Sigmoid colon (tissue), 7 donors: ENCODE data around the gene ZNF318. TPM values are rescaled to one million over a fixed set of nuclear protein-coding genes. Genes with fewer than 3 reads are reported as not detected.

ENCODE experiments used
- DNase-seq: peaks from one replicate; pipeline ENCODE4 v3.0.0-alpha.2; 2019
- H3K27ac ChIP-seq, 4 donors: fragments of 200-600 bp; sonication (generic); one replicate each; pipeline ENCODE4 v1.5.1; 2016 to 2019; ENCODE audit warnings: mild to moderate bottlenecking in 1 of 4
- H3K27me3 ChIP-seq, 3 donors: fragments of 200-600 bp; sonication (generic); one replicate each; pipeline ENCODE4 v1.5.1; 2019; ENCODE audit warnings: mild to moderate bottlenecking in 1 of 3
- H3K36me3 ChIP-seq, 4 donors: fragments of 200-600 bp; sonication (generic); one replicate each; pipeline ENCODE4 v1.5.1; 2016 to 2019
- H3K4me1 ChIP-seq, 4 donors: fragments of 200-600 bp; sonication (generic); one replicate each; pipeline ENCODE4 v1.5.1; 2017 to 2019
- H3K4me3 ChIP-seq, 4 donors: fragments of 200-600 bp; sonication (generic); one replicate each; pipeline ENCODE4 v1.5.1; 2017 to 2019; ENCODE audit warnings: mild to moderate bottlenecking in 2 of 4, moderate library complexity in 1 of 4
- H3K9me3 ChIP-seq, 4 donors: fragments of 200-600 bp in 3 of 4; sonication (generic) in 3 of 4; one replicate each; pipeline versions ENCODE4 v1.5.1 to v1.6.1; 2013 to 2019
- EP300 ChIP-seq, 4 donors: sonication (generic); formaldehyde crosslinking; IDR thresholded peaks; one replicate each; pipeline ENCODE4 v1.6.1; 2017; ENCODE audit warnings: antibody characterized with exemption in 4 of 4
- POLR2A ChIP-seq, 2 donors: fragments of 450-650 bp; IDR thresholded peaks; one replicate each; pipeline ENCODE4 v1.6.1; 2016; ENCODE audit warnings: antibody characterized with exemption in 2 of 2, mild to moderate bottlenecking in 2 of 2, moderate library complexity in 2 of 2
- POLR2AphosphoS5 ChIP-seq, 4 donors: sonication (generic); formaldehyde crosslinking; IDR thresholded peaks; one replicate each; pipeline ENCODE4 v1.6.1; 2017; ENCODE audit warnings: antibody characterized with exemption in 4 of 4
- whole genome bisulfite sequencing, 2 donors: extraction: QIAGEN DNeasy Blood & Tissue Kit; methylation state at CpG; one replicate each; pipeline ENCODE4 v1.1.7; 2013; 5-methylcytosine and 5-hydroxymethylcytosine counted together
- intact Hi-C: fragments of 100-400 bp; cut with DNase I; formaldehyde crosslinking; loops from one replicate; pipeline ENCODE4 v1.15.1; 2023
- polyA plus RNA-seq, 3 donors: library from polyadenylated mRNA; stranded (reverse); fragments of 200-250 nt; gene quantifications; one replicate each; pipeline ENCODE4 v1.2.3, GENCODE V29; 2013
- total RNA-seq, 4 donors: library from RNA; depleted of rRNA; stranded (reverse); fragments of >200 nt; gene quantifications; one replicate each; pipeline ENCODE4 v1.1.0, GENCODE V29; 2016
- TF ChIP-seq, protein P1 (sequence below), 4 experiments: fragments of 450-650 bp in 3 of 4; fragments of 200-600 bp in 1 of 4; IDR thresholded peaks; one replicate each; pipeline ENCODE4 v1.5.1; 2016 to 2019; ENCODE audit warnings: antibody characterized with exemption in 4 of 4, mild to moderate bottlenecking in 3 of 4, moderate library complexity in 2 of 4
- donor health status: healthy with polysubstance abuse.
- donor health status: Bipolar disorder and iron deficiency.
- donor health status: healthy.

The ZNF318 gene
- total and polyA plus RNA-seq, 7 donors: 2.1 to 19.1 (median 12.7) TPM

- TF ChIP-seq EP300 (IDR thresholded peaks at IDR 0.05) (no peak), POLR2AphosphoS5 (IDR thresholded peaks at IDR 0.05) (no peak)
- intact Hi-C loops: no loop called here
- Histone ChIP-seq H3K4me3 (no peak overlapping the region), H3K27ac (no peak overlapping the region), H3K36me3 (peaks cover 0 to 11% (median 0%) of the 10 kb centered on the region in 4 donors), H3K27me3 (no peaks in the 10 kb centered on the region), H3K9me3 (no peaks in the 10 kb centered on the region), H3K4me1 (peaks cover 0 to 6% (median 0%) of the 10 kb centered on the region in 4 donors)
- WGBS, 2 donors: 58 to 83% methylated on average over 4 of the region's 4 CpGs
- no peak for DNase-seq
These were observed 37.6 kb downstream of the ZNF318 start for GRCh38 chr6:43331891-43332290.

GRCh38 chr6:43331470-43331869 lies 38.0 kb downstream of the ZNF318 start:
- DNase-seq: no peak
- WGBS, 2 donors: 67 to 84% methylated on average over 1 of the region's 1 CpG
- no peak overlapping the region for H3K4me3 ChIP-seq
- peaks cover 0 to 12% (median under 1%) of the 10 kb centered on the region in 4 donors for H3K36me3 ChIP-seq
- no peak for TF ChIP-seq EP300 (IDR thresholded peaks at IDR 0.05)
- TF ChIP-seq POLR2AphosphoS5 (IDR thresholded peaks at IDR 0.05): no peak
- TF ChIP-seq, protein P1, sequence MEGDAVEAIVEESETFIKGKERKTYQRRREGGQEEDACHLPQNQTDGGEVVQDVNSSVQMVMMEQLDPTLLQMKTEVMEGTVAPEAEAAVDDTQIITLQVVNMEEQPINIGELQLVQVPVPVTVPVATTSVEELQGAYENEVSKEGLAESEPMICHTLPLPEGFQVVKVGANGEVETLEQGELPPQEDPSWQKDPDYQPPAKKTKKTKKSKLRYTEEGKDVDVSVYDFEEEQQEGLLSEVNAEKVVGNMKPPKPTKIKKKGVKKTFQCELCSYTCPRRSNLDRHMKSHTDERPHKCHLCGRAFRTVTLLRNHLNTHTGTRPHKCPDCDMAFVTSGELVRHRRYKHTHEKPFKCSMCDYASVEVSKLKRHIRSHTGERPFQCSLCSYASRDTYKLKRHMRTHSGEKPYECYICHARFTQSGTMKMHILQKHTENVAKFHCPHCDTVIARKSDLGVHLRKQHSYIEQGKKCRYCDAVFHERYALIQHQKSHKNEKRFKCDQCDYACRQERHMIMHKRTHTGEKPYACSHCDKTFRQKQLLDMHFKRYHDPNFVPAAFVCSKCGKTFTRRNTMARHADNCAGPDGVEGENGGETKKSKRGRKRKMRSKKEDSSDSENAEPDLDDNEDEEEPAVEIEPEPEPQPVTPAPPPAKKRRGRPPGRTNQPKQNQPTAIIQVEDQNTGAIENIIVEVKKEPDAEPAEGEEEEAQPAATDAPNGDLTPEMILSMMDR (IDR thresholded peaks at IDR 0.05): no peak
- TF ChIP-seq POLR2A (IDR thresholded peaks at IDR 0.05): no peak
- H3K27ac ChIP-seq: no peak overlapping the region
- intact Hi-C loops: no loop called here
- no peaks in the 10 kb centered on the region for H3K27me3 ChIP-seq
- H3K9me3 ChIP-seq: no peaks in the 10 kb centered on the region
- H3K4me1 ChIP-seq: peaks cover 0 to 6% (median 0%) of the 10 kb centered on the region in 4 donors

- no peaks in the 10 kb centered on the region for H3K9me3 ChIP-seq
- no peak overlapping the region for H3K27ac ChIP-seq
- H3K4me1 ChIP-seq: no peaks in the 10 kb centered on the region
- DNase-seq: no peak
- intact Hi-C loops: no loop called here
- no peaks in the 10 kb centered on the region for H3K27me3 ChIP-seq
- H3K4me3 ChIP-seq: no peak overlapping the region
- WGBS, 2 donors: 24 to 29% methylated on average over 1 of the region's 1 CpG
- TF ChIP-seq EP300 (IDR thresholded peaks at IDR 0.05): no peak
- no peak for TF ChIP-seq POLR2AphosphoS5 (IDR thresholded peaks at IDR 0.05)
- TF ChIP-seq, protein P1 (IDR thresholded peaks at IDR 0.05): no peak
- no peak for TF ChIP-seq POLR2A (IDR thresholded peaks at IDR 0.05)
- H3K36me3 ChIP-seq: peaks cover 0 to 9% (median 2%) of the 10 kb centered on the region in 4 donors
These were observed 40.9 kb downstream of the ZNF318 start for GRCh38 chr6:43328528-43328927.

GRCh38 chr6:43325876-43326275 lies 43.6 kb downstream of the ZNF318 start:
- H3K4me3 ChIP-seq: no peak overlapping the region
- no peaks in the 10 kb centered on the region for H3K27me3 ChIP-seq
- peaks cover 0 to 9% (median 2%) of the 10 kb centered on the region in 4 donors for H3K36me3 ChIP-seq
- H3K27ac ChIP-seq: no peak overlapping the region
- intact Hi-C loops: no loop called here
- no peaks in the 10 kb centered on the region for H3K4me1 ChIP-seq
- no peaks in the 10 kb centered on the region for H3K9me3 ChIP-seq
- WGBS, 2 donors: 53 to 59% methylated on average over 1 of the region's 1 CpG
- TF ChIP-seq, protein P1 (IDR thresholded peaks at IDR 0.05): no peak
- DNase-seq: no peak

- no peaks in the 10 kb centered on the region for H3K27me3 ChIP-seq
- H3K36me3 ChIP-seq: no peaks in the 10 kb centered on the region
- WGBS, 2 donors: 68 to 90% methylated on average over 2 of the region's 2 CpGs
- no peak for DNase-seq
- no peaks in the 10 kb centered on the region for H3K4me1 ChIP-seq
- TF ChIP-seq, protein P1 (IDR thresholded peaks at IDR 0.05): no peak
- no peaks in the 10 kb centered on the region for H3K9me3 ChIP-seq
- no peak overlapping the region for H3K27ac ChIP-seq
- intact Hi-C loops: no loop called here
- H3K4me3 ChIP-seq: no peak overlapping the region
These were observed 51.4 kb downstream of the ZNF318 start for GRCh38 chr6:43318011-43318410.
